Astrocyte of the spinal cord (primary cell): ENCODE measurements around the gene SZRD1.

Experiments used
- DNase-seq: peaks from one replicate; pipeline ENCODE4 v3.0.0; 2011; ENCODE audit warnings: low read depth, low spot score
- H3K4me3 ChIP-seq: 2 replicates; pipeline ENCODE4 v1.5.1; 2011; ENCODE audit warnings: low read depth, mild to moderate bottlenecking, low read length, moderate library complexity
- CTCF ChIP-seq: IDR thresholded peaks from 2 replicates; pipeline ENCODE4 v1.5.1; 2012; ENCODE audit warnings: low read depth, mild to moderate bottlenecking, low read length, inconsistent platforms
- in situ Hi-C: cut with HindIII; loops from 2 replicates; pipeline ENCODE4 v1.10.0; 2017; ENCODE audit warnings: low sequenced_read_pairs

Gene SZRD1

GRCh38 chr1:16442265-16442664 is 75.2 kb downstream of the SZRD1 start:
- no peak for TF ChIP-seq CTCF
- H3K4me3 ChIP-seq, result no peak overlapping the region
- no peak for DNase-seq
- in situ Hi-C loops, result no loop called here

GRCh38 chr1:16442941-16443340 is 75.9 kb downstream of the SZRD1 start:
- in situ Hi-C loops, result no loop called here
- no peak overlapping the region for H3K4me3 ChIP-seq
- no peak for DNase-seq
- no peak for TF ChIP-seq CTCF

- TF ChIP-seq CTCF, result no peak
- no peak for DNase-seq
- in situ Hi-C loops, result no loop called here
- no peak overlapping the region for H3K4me3 ChIP-seq
Measured at GRCh38 chr1:16443975-16444770, 77.1 kb downstream of the SZRD1 start.

GRCh38 chr1:16445052-16445451 is 78.0 kb downstream of the SZRD1 start:
- in situ Hi-C loops, result no loop called here
- DNase-seq, result no peak
- no peak overlapping the region for H3K4me3 ChIP-seq
- TF ChIP-seq CTCF, result no peak

GRCh38 chr1:16446116-16446515 is 79.1 kb downstream of the SZRD1 start:
- no peak for DNase-seq
- in situ Hi-C loops, result no loop called here
- no peak for TF ChIP-seq CTCF
- H3K4me3 ChIP-seq, result no peak overlapping the region

GRCh38 chr1:16447641-16448040 is 80.6 kb downstream of the SZRD1 start:
- no peak for TF ChIP-seq CTCF
- no peak overlapping the region for H3K4me3 ChIP-seq
- in situ Hi-C loops, result no loop called here
- no peak for DNase-seq
